HT1080 (cell line): ENCODE data around the gene FASLG. TPM values are rescaled to one million over a fixed set of nuclear protein-coding genes. Genes with fewer than 3 reads are reported as not detected.
"Not testable (repeated sequence)": the region's sequence is repeated elsewhere in the genome, so short reads cannot be mapped to it uniquely, and the experiment has no call there.

Experiments used
- DNase-seq: peaks from one replicate; pipeline ENCODE4 v3.0.0-alpha.2; 2015; ENCODE audit warnings: low read depth
- small RNA-seq: library from RNA; depleted of rRNA; stranded (forward); fragments of <200 nt; gene quantifications from one replicate; pipeline ENCODE3, GENCODE V24; 2014
- total RNA-seq: library from RNA; depleted of rRNA; stranded (reverse); fragments of >200 nt; shearing (Covaris generic); gene quantifications from 2 replicates; pipeline ENCODE4 v1.2.3, GENCODE V29; 2014; rRNA removed

FASLG gene
- total RNA-seq, 1 experiment from 2014 or later = not detected

GRCh38 chr1:172680244-172680643, 21.3 kb downstream of the FASLG start:
- no peak for DNase-seq

GRCh38 chr1:172680733-172681275, 21.9 kb downstream of the FASLG start:
- DNase-seq = no peak

GRCh38 chr1:172682812-172683211, 23.9 kb downstream of the FASLG start:
- no peak for DNase-seq

- DNase-seq = no peak
Measured at GRCh38 chr1:172686143-172686542, 27.2 kb downstream of the FASLG start.

GRCh38 chr1:172688428-172689085, 29.7 kb downstream of the FASLG start:
- not testable (repeated sequence) for DNase-seq

- DNase-seq = not testable (repeated sequence)
Measured at GRCh38 chr1:172690925-172691324, 32.0 kb downstream of the FASLG start.

GRCh38 chr1:172697534-172698002, 38.7 kb downstream of the FASLG start:
- no peak for DNase-seq

GRCh38 chr1:172698224-172698623, 39.3 kb downstream of the FASLG start:
- peak; percentile 62 for DNase-seq

GRCh38 chr1:172699111-172699510, 40.2 kb downstream of the FASLG start:
- DNase-seq = peak; percentile 90

- no peak for DNase-seq
Measured at GRCh38 chr1:172699695-172700227, 40.9 kb downstream of the FASLG start.

- no peak for DNase-seq
Measured at GRCh38 chr1:172700556-172700955, 41.7 kb downstream of the FASLG start.

- DNase-seq = peak; percentile 58
Measured at GRCh38 chr1:172704001-172704400, 45.1 kb downstream of the FASLG start.

GRCh38 chr1:172704420-172705210, 45.7 kb downstream of the FASLG start:
- DNase-seq = no peak

GRCh38 chr1:172708452-172708851, 49.5 kb downstream of the FASLG start:
- no peak for DNase-seq

- no peak for DNase-seq
Measured at GRCh38 chr1:172711558-172711957, 52.7 kb downstream of the FASLG start.

- DNase-seq = no peak
Measured at GRCh38 chr1:172713466-172713865, 54.6 kb downstream of the FASLG start.

Small RNAs within 50 kb of the gene (small RNA-seq; reads per million reads assigned to genes)
- gene RNU6-693P = not detected

Other genes starting within 250 kb of the FASLG start
- not detected in 2 replicates for gene C1orf105, start 238.4 kb upstream of the FASLG start, total RNA-seq
- 21.5 and 21.9 TPM in 2 replicates for gene PIGC, start 215.0 kb upstream of the FASLG start, total RNA-seq
- gene SUCO, start 126.0 kb upstream of the FASLG start, total RNA-seq = 14.0 and 16.2 TPM in 2 replicates